Measurements from ENCODE around the gene TMEM163. TPM values are rescaled to one million over a fixed set of nuclear protein-coding genes. Genes with fewer than 3 reads are reported as not detected.
"Not testable (repeated sequence)": the region's sequence is repeated elsewhere in the genome, so short reads cannot be mapped to it uniquely, and the experiment has no call there.

Gene TMEM163
- total RNA-seq, 1 donor from 2014 or later = 6.0 TPM

DNA sequence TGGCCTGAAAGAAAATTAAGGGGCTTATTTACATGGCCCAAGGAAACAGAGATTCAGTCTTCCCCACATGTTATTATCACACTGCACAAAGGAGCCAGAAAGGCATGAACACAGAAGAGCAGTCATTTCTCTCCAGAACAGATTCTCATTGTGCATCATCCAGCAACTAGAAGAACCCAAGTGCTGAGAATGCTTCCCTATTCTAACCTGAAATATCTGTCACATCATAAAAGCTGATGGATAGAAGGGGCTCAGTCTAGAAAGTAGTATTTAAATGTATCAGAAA, 145.8 kb downstream of the TMEM163 start:
- TF ChIP-seq, protein P1, sequence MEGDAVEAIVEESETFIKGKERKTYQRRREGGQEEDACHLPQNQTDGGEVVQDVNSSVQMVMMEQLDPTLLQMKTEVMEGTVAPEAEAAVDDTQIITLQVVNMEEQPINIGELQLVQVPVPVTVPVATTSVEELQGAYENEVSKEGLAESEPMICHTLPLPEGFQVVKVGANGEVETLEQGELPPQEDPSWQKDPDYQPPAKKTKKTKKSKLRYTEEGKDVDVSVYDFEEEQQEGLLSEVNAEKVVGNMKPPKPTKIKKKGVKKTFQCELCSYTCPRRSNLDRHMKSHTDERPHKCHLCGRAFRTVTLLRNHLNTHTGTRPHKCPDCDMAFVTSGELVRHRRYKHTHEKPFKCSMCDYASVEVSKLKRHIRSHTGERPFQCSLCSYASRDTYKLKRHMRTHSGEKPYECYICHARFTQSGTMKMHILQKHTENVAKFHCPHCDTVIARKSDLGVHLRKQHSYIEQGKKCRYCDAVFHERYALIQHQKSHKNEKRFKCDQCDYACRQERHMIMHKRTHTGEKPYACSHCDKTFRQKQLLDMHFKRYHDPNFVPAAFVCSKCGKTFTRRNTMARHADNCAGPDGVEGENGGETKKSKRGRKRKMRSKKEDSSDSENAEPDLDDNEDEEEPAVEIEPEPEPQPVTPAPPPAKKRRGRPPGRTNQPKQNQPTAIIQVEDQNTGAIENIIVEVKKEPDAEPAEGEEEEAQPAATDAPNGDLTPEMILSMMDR (IDR thresholded peaks at IDR 0.05) = no peak
- ChIA-PET POLR2A (no interaction called here), CTCF (no interaction called here)
- no peaks in the 10 kb centered on the region for H3K9me3 Mint-ChIP-seq
- no peak overlapping the region for H3K4me3 Mint-ChIP-seq
- H3K27ac Mint-ChIP-seq = no peak overlapping the region
- peaks cover 7% of the 10 kb centered on the region for H3K4me1 Mint-ChIP-seq
- no peak for ATAC-seq (ENCODE audit: low read depth)
- H3K36me3 Mint-ChIP-seq (ENCODE audit: low read depth) = no peaks in the 10 kb centered on the region
- no peak for DNase-seq
- intact Hi-C loops (cut with micrococcal nuclease) = no loop called here
- H3K27me3 Mint-ChIP-seq = no peaks in the 10 kb centered on the region

DNA sequence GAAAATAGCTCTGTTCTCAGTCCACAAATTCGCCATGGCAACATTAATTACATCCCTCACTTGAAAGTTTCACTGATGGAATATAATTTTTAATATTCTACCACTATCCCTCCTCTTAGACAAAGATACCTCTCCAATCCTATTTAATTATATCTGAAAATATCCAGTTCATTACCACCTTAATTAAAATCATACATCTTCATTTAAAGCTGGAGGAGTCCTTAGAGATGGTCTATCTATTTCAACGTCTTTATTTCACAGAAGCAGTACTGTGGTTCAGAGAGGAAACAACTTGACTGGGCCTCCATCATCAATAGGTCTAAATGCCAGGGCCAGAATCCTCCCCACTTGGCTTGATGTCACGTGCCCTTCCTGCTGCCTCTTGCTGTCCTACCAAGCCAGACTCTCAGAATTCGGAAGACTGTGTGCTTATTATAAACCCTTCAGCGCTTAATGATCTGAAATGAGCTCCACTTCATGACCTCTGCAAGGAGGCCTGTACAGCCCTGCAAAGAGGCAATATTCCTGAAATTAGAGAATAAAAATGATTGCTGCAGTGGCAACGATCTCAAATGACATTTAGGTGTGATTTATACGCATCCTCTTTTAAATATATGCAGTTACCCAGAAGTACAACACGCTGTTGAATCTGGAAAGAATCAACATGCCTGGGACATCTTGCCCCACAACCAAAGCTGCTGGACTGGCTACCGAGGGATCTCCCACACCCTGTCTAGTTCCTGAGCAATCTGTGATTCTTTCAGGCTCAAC, 146.3 kb downstream of the TMEM163 start:
- Mint-ChIP-seq H3K9me3 (no peaks in the 10 kb centered on the region), H3K4me1 (peaks cover 7% of the 10 kb centered on the region), H3K27ac (no peak overlapping the region), H3K4me3 (no peak overlapping the region), H3K36me3 (ENCODE audit: low read depth) (no peaks in the 10 kb centered on the region), H3K27me3 (no peaks in the 10 kb centered on the region)
- DNase-seq = no peak
- intact Hi-C loops (cut with micrococcal nuclease) = no loop called here
- TF ChIP-seq, protein P1 (IDR thresholded peaks at IDR 0.05) = no peak
- ChIA-PET POLR2A (no interaction called here), CTCF (no interaction called here)
- no peak for ATAC-seq (ENCODE audit: low read depth)

DNA sequence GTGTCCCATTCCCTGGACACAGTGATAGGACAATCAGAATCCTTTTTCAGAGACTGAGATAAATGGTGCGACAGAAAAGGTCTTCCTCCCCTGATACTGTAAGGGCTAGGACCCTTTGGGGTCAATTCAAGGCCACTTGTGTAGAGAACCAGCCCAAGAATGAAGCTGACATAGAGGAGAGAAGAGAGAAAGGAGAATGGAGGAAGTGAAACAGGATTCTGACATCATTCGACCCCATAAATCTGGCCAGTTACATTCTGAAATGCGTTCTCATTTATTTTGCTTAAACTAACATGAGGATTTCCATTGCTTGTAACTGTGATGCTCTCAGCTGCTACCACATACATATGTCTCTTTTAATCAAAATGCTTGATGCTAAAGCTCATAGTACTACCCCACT, 148.1 kb downstream of the TMEM163 start:
- H3K4me1 Mint-ChIP-seq = peaks cover 7% of the 10 kb centered on the region
- ChIA-PET POLR2A (no interaction called here), CTCF (no interaction called here)
- no peaks in the 10 kb centered on the region for H3K36me3 Mint-ChIP-seq (ENCODE audit: low read depth)
- TF ChIP-seq, protein P1 (IDR thresholded peaks at IDR 0.05) = no peak
- DNase-seq = no peak
- intact Hi-C loops (cut with micrococcal nuclease) = no loop called here
- no peak overlapping the region for H3K27ac Mint-ChIP-seq
- H3K9me3 Mint-ChIP-seq = no peaks in the 10 kb centered on the region
- no peaks in the 10 kb centered on the region for H3K27me3 Mint-ChIP-seq
- no peak overlapping the region for H3K4me3 Mint-ChIP-seq
- ATAC-seq (ENCODE audit: low read depth) = peak; percentile 87

DNA sequence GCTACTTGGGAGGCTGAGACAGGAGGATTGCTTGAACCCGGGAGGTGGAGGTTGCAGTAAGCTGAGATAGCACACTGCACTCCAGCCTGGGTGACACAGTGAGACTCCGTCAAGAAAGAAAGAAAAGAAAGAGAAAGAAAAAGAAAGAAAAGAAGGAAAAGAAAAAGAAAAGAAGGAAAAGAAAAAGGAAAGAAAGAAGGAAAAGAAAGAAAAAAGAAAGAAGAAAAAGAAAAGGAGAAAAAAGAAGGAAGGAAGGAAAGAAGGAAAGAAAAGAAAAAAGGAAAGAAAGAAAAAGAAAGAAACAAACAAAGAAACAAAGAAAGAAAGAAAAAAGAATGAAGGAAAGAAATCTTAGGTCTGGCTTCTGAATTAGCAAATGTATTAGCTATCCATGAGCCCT, 150.4 kb downstream of the TMEM163 start:
- peaks cover 7% of the 10 kb centered on the region for H3K4me1 Mint-ChIP-seq
- H3K36me3 Mint-ChIP-seq (ENCODE audit: low read depth) = no peaks in the 10 kb centered on the region
- no peaks in the 10 kb centered on the region for H3K9me3 Mint-ChIP-seq
- no peaks in the 10 kb centered on the region for H3K27me3 Mint-ChIP-seq
- no peak overlapping the region for H3K4me3 Mint-ChIP-seq
- CTCF ChIA-PET = no interaction called here
- intact Hi-C loops (cut with micrococcal nuclease) = no loop called here
- POLR2A ChIA-PET = no interaction called here
- no peak for ATAC-seq (ENCODE audit: low read depth)
- no peak for DNase-seq
- H3K27ac Mint-ChIP-seq = no peak overlapping the region
- TF ChIP-seq, protein P1 (IDR thresholded peaks at IDR 0.05) = no peak

DNA sequence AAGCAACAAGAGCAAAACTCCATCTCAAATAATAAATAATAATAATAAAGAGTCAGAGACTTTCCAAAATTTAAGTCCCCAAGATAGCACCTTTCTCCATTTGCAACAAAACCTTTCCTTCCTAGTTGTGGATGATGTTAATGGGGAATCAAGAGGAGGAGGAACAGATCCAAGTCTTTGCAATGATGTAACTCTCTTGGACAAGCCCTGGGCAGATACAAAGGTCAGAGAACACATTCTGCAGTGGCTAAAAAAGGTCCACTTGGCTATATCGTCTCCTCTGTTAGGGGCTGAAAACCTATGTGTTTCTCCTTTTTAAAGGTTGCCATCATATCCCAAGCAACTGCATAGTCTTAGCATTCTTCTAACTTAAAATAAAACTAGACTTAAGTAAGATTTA, 151.1 kb downstream of the TMEM163 start:
- no peak for DNase-seq
- no peak for ATAC-seq (ENCODE audit: low read depth)
- Mint-ChIP-seq H3K9me3 (no peaks in the 10 kb centered on the region), H3K27me3 (no peaks in the 10 kb centered on the region), H3K27ac (no peak overlapping the region), H3K4me1 (peaks cover 7% of the 10 kb centered on the region), H3K4me3 (no peak overlapping the region), H3K36me3 (ENCODE audit: low read depth) (no peaks in the 10 kb centered on the region)
- POLR2A ChIA-PET = no interaction called here
- intact Hi-C loops (cut with micrococcal nuclease) = no loop called here
- TF ChIP-seq, protein P1 (IDR thresholded peaks at IDR 0.05) = no peak
- CTCF ChIA-PET = no interaction called here

DNA sequence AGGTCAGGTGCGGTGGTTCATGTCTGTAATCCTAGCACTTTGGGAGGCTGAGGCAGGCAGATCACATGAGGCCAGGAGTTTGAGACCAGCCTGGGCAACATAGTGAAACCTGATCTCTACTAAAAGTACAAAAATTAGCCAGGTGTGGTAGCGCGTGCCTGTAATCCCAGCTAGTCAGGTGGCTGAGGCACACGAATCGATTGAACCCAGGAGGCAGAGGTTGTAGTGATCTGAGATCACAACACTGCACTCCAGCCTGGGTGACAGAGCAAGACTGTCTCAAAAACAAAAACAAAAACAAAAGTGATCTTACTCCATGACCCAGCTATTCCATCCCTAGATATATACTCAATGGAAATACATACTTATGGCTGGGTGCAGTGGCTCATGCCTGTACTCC, 153.8 kb downstream of the TMEM163 start:
- intact Hi-C loops (cut with micrococcal nuclease); H3K27me3 Mint-ChIP-seq; CTCF ChIA-PET; H3K9me3 Mint-ChIP-seq; ATAC-seq (ENCODE audit: low read depth); H3K27ac Mint-ChIP-seq; DNase-seq; H3K36me3 Mint-ChIP-seq (ENCODE audit: low read depth); H3K4me1 Mint-ChIP-seq; H3K4me3 Mint-ChIP-seq; POLR2A ChIA-PET: not testable (repeated sequence)

Measured in activated B cell treated with CpG ODN at 0.5 μM for 24 hours (primary cell).